ENCODE measurements around the gene TEX52.

TEX52 gene

DNA sequence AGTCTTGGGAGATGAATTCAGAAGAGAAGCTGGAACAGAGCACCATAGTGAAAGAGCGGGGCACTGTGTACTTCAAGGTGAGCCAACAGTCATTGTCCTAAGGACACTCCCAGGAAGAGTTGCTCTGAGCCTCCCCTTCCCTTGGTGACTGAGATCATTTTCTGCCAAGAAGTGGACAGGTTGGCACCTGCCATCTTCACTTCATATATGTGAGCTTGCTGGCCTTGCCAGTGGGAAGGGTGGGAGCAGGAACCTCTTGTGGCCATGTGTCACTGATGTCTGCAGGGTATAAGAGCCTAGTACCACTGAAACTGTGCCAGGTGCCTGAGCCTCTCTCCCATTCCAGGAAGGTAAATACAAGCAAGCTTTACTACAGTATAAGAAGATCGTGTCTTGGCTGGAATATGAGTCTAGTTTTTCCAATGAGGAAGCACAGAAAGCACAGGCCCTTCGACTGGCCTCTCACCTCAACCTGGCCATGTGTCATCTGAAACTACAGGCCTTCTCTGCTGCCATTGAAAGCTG, 56.7 kb downstream of the TEX52 start:
- H3K4me3 ChIP-seq (replicated peaks; ENCODE audit: low read depth, low read length): no peak overlapping the region
- TF ChIP-seq, protein P1, sequence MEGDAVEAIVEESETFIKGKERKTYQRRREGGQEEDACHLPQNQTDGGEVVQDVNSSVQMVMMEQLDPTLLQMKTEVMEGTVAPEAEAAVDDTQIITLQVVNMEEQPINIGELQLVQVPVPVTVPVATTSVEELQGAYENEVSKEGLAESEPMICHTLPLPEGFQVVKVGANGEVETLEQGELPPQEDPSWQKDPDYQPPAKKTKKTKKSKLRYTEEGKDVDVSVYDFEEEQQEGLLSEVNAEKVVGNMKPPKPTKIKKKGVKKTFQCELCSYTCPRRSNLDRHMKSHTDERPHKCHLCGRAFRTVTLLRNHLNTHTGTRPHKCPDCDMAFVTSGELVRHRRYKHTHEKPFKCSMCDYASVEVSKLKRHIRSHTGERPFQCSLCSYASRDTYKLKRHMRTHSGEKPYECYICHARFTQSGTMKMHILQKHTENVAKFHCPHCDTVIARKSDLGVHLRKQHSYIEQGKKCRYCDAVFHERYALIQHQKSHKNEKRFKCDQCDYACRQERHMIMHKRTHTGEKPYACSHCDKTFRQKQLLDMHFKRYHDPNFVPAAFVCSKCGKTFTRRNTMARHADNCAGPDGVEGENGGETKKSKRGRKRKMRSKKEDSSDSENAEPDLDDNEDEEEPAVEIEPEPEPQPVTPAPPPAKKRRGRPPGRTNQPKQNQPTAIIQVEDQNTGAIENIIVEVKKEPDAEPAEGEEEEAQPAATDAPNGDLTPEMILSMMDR (IDR thresholded peaks at IDR 0.05; ENCODE audit: low read length, missing control alignments): no peak
- DNase-seq (ENCODE audit: low read depth): no peak
